ENCODE data around the gene CLIP2. TPM values are rescaled to one million over a fixed set of nuclear protein-coding genes. Genes with fewer than 3 reads are reported as not detected.

CLIP2 gene
- total and polyA plus RNA-seq, 2 of the 8 experiments (the other 6 are each of a cell fraction or from before 2014, with no cell fraction given) = 8.3 to 41.5 TPM

DNA sequence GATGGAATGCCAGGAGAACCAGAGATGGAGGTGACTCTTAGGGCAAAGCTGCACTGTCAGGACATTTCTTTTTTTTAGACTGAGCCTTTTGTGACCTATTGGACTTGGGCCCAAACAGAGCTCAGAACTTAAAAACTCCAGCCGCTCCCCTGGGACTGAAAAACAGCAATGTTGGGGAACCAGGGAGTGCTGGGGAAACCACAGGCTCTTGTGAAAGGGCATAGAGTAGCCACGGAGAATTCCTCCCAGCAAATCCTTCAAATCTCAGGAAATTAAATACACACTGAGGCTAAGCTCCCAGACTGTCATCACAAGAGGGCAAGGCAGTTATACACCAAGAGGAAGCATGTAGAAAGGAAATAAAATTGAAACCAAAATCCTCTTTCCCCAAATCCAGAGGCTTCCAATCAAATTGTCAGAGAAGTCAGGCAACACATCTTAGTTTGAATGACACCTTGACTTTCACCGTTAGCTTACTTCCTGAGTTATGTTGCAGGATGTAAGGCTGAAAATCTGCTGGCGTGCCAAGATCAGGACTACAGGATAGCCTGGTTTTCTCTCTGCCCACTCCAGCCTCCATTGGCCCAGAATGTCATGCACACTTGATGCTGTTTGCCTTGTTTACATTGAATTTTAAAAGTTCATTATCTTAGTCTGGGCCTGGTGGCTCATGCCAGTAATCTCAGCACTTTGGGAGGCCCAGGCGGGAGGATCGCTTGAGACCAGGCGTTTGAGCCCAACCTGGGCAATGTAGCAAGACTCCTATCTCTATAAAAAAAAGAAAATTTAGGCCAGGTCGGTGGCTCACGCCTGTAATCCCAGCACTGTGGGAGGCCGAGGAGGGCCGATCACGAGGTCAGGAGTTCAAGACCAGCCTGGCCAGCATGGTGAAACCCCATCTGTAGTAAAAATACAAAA is 32.5 kb upstream of the CLIP2 start (continued):
- no peak for TF ChIP-seq EP300 (IDR thresholded peaks at IDR 0.05; ENCODE audit: borderline replicate concordance in 1 of 2, low read depth in 2 of 2, low read length in 2 of 2)
- TF ChIP-seq BCL11A (IDR thresholded peaks at IDR 0.05; ENCODE audit: low read depth in 2 of 2, low read length in 2 of 2) = no peak
- no peak for TF ChIP-seq BRCA1 (IDR thresholded peaks at IDR 0.05; ENCODE audit: low read depth, low read length)
- TF ChIP-seq SUZ12 (IDR thresholded peaks at IDR 0.05; ENCODE audit: low read length) = no peak
- no peak for TF ChIP-seq RNF2 (IDR thresholded peaks at IDR 0.05; ENCODE audit: borderline replicate concordance, low read depth, low read length, missing control alignments, poor library complexity, severe bottlenecking)
- TF ChIP-seq, protein P1, sequence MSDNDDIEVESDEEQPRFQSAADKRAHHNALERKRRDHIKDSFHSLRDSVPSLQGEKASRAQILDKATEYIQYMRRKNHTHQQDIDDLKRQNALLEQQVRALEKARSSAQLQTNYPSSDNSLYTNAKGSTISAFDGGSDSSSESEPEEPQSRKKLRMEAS (IDR thresholded peaks at IDR 0.05) = no peak
- TF ChIP-seq FOSL1 (IDR thresholded peaks at IDR 0.05; ENCODE audit: insufficient read depth, low read depth, low read length) = no peak
- TF ChIP-seq ZNF274 (IDR thresholded peaks at IDR 0.05; ENCODE audit: borderline replicate concordance, extremely low read depth, low read length) = no peak
